Mucosa of stomach (tissue), 1 donor: ENCODE data around the gene NRXN2.
A peak's percentile ranks its signal among the peaks of the same experiment; 100 is the strongest.

Source experiments
- H3K27me3 ChIP-seq: one replicate; pipeline ENCODE4 v1.7.0; 2013; ENCODE audit warnings: mild to moderate bottlenecking, low read length; ENCODE audit not compliant: control insufficient read depth, insufficient read depth
- H3K36me3 ChIP-seq: one replicate; pipeline ENCODE4 v1.7.0; 2013; ENCODE audit warnings: low read length; ENCODE audit not compliant: control insufficient read depth, insufficient read depth
- H3K4me1 ChIP-seq: one replicate; pipeline ENCODE4 v1.7.0; 2013; ENCODE audit warnings: mild to moderate bottlenecking, low read length; ENCODE audit not compliant: control insufficient read depth, insufficient read depth
- H3K4me3 ChIP-seq: one replicate; pipeline ENCODE4 v1.7.0; 2013; ENCODE audit warnings: low read length
- H3K9ac ChIP-seq: one replicate; pipeline ENCODE4 v1.7.0; 2013; ENCODE audit warnings: mild to moderate bottlenecking, low read length, moderate library complexity
- H3K9me3 ChIP-seq: one replicate; pipeline ENCODE4 v1.7.0; 2013; ENCODE audit warnings: mild to moderate bottlenecking, low read length, moderate library complexity; ENCODE audit not compliant: control insufficient read depth
- donor health status: Pancreatic carcinoma.

NRXN2 gene

GRCh38 chr11:64723117-64723906 lies at the start of gene NRXN2:
TSS of gene NRXN2 (minus strand) at chr11:64723197. CDS start at chr11:64713699, 9,498 bp downstream.
- H3K27me3 ChIP-seq, result peaks cover 48% of the 10 kb centered on the region
- no peaks in the 10 kb centered on the region for H3K36me3 ChIP-seq
- H3K9ac ChIP-seq, result peak within 1 kb of the TSS; percentile 50
- no peaks in the 10 kb centered on the region for H3K9me3 ChIP-seq
- peak within 1 kb of the TSS; percentile 50 for H3K4me3 ChIP-seq
- H3K4me1 ChIP-seq, result peaks cover 7% of the 10 kb centered on the region

DNA sequence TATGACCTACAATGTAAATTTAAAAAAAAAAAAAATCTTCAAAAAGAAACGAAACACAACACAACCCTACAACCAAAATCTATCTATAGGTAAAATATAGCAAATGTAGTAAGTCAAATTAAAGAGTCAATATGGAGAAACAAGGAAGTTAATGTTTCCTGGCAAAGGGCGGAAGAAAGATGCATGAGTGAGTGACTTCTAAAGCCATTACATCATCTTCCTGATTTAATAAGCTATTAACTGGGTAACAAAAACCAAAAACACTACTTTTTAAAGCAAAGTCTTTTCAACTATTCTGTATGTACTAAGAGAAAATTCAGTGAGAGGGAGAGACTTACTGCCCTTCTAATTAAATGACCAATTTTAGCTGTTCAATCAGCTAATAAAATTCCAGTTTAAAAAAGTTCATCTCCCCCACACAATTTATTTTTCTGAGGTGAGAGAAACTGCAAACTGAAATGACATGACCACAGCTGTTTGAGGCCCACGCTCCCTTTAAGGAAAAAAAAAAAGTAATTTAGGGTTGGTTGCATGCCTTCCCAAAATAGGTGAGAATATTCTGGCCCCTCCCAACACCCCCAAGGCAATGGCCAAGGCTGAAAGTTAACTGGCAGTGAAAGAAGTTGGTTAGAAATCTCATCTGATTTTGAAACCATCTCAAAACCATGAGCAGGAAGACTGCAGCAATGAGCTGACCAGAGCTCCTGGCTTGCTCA lies 49.5 kb upstream of the NRXN2 start:
- Histone ChIP-seq H3K4me1 (peaks cover 10% of the 10 kb centered on the region), H3K9me3 (no peaks in the 10 kb centered on the region), H3K27me3 (no peaks in the 10 kb centered on the region), H3K4me3 (no peak overlapping the region), H3K9ac (no peak overlapping the region), H3K36me3 (peaks cover 41% of the 10 kb centered on the region)

GRCh38 chr11:64771861-64772260 lies 48.9 kb upstream of the NRXN2 start:
- no peak overlapping the region for H3K4me3 ChIP-seq
- H3K9me3 ChIP-seq, result no peaks in the 10 kb centered on the region
- no peaks in the 10 kb centered on the region for H3K27me3 ChIP-seq
- H3K9ac ChIP-seq, result no peak overlapping the region
- peaks cover 7% of the 10 kb centered on the region for H3K4me1 ChIP-seq
- peaks cover 47% of the 10 kb centered on the region for H3K36me3 ChIP-seq

DNA sequence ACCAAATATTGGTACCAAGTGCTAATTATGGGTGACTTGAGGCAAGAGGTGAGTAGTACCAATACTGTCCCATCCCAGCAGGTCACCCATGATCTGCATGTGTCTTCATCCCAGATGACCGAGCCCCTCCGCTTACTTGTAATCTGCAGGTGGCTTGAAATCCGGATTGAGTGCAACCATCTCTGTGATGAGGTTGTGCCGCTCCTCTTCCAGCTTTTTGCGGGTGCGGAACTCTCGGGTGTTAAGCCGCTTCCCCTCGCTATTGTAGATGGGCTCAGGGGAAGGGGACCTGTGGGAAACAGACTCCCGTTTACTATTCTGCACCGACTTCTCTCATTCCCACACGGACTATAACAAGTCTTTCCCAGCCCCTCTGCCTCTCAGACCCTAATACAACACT lies 47.1 kb upstream of the NRXN2 start:
- H3K4me1 ChIP-seq, result no peaks in the 10 kb centered on the region
- H3K4me3 ChIP-seq, result no peak overlapping the region
- H3K27me3 ChIP-seq, result no peaks in the 10 kb centered on the region
- H3K9me3 ChIP-seq, result no peaks in the 10 kb centered on the region
- H3K9ac ChIP-seq, result no peak overlapping the region
- peaks cover 44% of the 10 kb centered on the region for H3K36me3 ChIP-seq

DNA sequence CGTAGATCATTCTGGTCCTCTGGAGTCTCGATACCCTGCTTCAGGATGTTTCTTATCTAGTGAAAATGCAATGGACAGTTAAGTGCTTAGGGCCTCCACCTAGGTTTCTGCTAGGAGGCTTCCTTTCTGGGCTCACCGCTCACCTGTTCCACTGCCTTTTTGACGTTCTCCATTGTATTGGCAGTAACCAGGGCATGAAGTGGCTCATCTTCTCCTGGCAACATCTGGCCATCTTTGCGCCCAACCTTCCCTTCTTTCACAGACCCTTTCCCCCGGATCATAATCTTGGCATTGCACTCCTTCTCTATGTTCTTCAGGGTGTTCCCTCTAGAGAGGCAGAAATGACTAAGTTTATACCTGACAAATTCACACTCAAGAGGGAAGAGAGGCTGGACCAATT lies 46.3 kb upstream of the NRXN2 start:
- no peaks in the 10 kb centered on the region for H3K27me3 ChIP-seq
- no peaks in the 10 kb centered on the region for H3K4me1 ChIP-seq
- H3K9ac ChIP-seq, result no peak overlapping the region
- peaks cover 48% of the 10 kb centered on the region for H3K36me3 ChIP-seq
- H3K9me3 ChIP-seq, result no peaks in the 10 kb centered on the region
- no peak overlapping the region for H3K4me3 ChIP-seq

- Histone ChIP-seq H3K36me3 (peaks cover 54% of the 10 kb centered on the region), H3K9ac (no peak overlapping the region), H3K27me3 (no peaks in the 10 kb centered on the region), H3K4me1 (peaks cover 3% of the 10 kb centered on the region), H3K9me3 (no peaks in the 10 kb centered on the region), H3K4me3 (no peak overlapping the region)
Measured at GRCh38 chr11:64768300-64768694, 45.3 kb upstream of the NRXN2 start.

- Histone ChIP-seq H3K4me1 (peaks cover 3% of the 10 kb centered on the region), H3K9ac (no peak overlapping the region), H3K36me3 (peaks cover 58% of the 10 kb centered on the region), H3K4me3 (no peak overlapping the region), H3K9me3 (no peaks in the 10 kb centered on the region), H3K27me3 (no peaks in the 10 kb centered on the region)
Measured at GRCh38 chr11:64767344-64768299, 44.6 kb upstream of the NRXN2 start.

DNA sequence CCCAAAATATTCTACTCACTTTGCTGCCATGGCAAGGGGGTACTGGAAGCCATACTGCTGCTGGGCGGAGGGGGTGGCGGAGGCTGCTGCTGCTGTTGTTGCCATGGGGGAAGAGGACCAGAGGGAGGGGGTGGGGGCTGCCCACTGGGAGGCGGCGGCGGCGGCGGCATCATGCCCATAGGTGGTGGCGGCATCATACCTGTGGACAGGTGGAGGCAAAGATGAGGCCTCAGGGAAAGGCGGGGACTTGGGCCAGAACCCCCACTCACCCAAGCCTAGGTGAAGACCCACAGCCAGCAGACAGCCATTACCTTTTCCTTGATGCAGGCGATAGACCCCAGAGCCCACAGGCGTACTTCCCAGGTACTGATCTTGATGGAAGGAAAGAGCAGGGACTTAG lies 43.9 kb upstream of the NRXN2 start:
- Histone ChIP-seq H3K36me3 (peaks cover 58% of the 10 kb centered on the region), H3K27me3 (no peaks in the 10 kb centered on the region), H3K9me3 (no peaks in the 10 kb centered on the region), H3K9ac (no peak overlapping the region), H3K4me3 (no peak overlapping the region), H3K4me1 (peaks cover 3% of the 10 kb centered on the region)

GRCh38 chr11:64765851-64766665 lies 43.1 kb upstream of the NRXN2 start:
- Histone ChIP-seq H3K9ac (no peak overlapping the region), H3K4me3 (no peak overlapping the region), H3K4me1 (peaks cover 3% of the 10 kb centered on the region), H3K27me3 (no peaks in the 10 kb centered on the region), H3K9me3 (no peaks in the 10 kb centered on the region), H3K36me3 (peaks cover 58% of the 10 kb centered on the region)

- Histone ChIP-seq H3K4me1 (peaks cover 3% of the 10 kb centered on the region), H3K9ac (no peak overlapping the region), H3K36me3 (peaks cover 52% of the 10 kb centered on the region), H3K4me3 (no peak overlapping the region), H3K9me3 (no peaks in the 10 kb centered on the region), H3K27me3 (no peaks in the 10 kb centered on the region)
Measured at GRCh38 chr11:64765291-64765850, 42.4 kb upstream of the NRXN2 start.

DNA sequence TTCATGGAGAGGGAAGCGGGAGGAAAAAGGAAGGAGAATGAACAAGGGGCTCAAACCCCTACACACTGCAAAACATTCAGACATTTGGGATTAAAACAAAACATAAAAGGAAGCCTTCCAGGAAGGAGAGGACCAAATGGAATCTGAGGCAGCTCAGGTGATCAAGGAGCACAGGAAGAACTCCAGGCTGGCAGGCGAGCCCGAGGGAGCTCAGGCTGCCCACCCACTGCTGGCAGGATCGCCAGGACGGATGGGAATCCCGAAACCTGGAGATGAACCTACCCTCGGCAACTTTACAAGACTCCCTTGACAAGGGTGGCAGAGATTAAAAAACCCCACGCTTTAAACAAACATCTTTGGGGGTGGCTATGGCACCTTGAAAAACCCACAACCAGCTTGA lies 41.8 kb upstream of the NRXN2 start:
- Histone ChIP-seq H3K4me3 (no peak overlapping the region), H3K4me1 (peaks cover 3% of the 10 kb centered on the region), H3K36me3 (peaks cover 46% of the 10 kb centered on the region), H3K9ac (no peak overlapping the region), H3K27me3 (no peaks in the 10 kb centered on the region), H3K9me3 (no peaks in the 10 kb centered on the region)
